Measurements from ENCODE around the gene FAM117A.

The FAM117A gene

GRCh38 chr17:49789243-49789578 is 25.3 kb upstream of the FAM117A start:
- DNase-seq (ENCODE audit: low spot score): no peak
- POLR2A ChIA-PET (ENCODE audit: low non-redundant PET): no interaction called here
- TF ChIP-seq, protein P1, sequence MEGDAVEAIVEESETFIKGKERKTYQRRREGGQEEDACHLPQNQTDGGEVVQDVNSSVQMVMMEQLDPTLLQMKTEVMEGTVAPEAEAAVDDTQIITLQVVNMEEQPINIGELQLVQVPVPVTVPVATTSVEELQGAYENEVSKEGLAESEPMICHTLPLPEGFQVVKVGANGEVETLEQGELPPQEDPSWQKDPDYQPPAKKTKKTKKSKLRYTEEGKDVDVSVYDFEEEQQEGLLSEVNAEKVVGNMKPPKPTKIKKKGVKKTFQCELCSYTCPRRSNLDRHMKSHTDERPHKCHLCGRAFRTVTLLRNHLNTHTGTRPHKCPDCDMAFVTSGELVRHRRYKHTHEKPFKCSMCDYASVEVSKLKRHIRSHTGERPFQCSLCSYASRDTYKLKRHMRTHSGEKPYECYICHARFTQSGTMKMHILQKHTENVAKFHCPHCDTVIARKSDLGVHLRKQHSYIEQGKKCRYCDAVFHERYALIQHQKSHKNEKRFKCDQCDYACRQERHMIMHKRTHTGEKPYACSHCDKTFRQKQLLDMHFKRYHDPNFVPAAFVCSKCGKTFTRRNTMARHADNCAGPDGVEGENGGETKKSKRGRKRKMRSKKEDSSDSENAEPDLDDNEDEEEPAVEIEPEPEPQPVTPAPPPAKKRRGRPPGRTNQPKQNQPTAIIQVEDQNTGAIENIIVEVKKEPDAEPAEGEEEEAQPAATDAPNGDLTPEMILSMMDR (conservative IDR thresholded peaks at IDR 0.05; ENCODE audit: low read depth): no peak
- CTCF ChIA-PET: interaction anchor here (0.9 to 1.4 kb wide), 3 partner anchors 9 to 219 kb away, joined by 3 to 5 read pairs (median 3); no protein-coding TSS in a partner anchor
- H3K27ac ChIP-seq: peak overlapping the region; percentile 96

DNA sequence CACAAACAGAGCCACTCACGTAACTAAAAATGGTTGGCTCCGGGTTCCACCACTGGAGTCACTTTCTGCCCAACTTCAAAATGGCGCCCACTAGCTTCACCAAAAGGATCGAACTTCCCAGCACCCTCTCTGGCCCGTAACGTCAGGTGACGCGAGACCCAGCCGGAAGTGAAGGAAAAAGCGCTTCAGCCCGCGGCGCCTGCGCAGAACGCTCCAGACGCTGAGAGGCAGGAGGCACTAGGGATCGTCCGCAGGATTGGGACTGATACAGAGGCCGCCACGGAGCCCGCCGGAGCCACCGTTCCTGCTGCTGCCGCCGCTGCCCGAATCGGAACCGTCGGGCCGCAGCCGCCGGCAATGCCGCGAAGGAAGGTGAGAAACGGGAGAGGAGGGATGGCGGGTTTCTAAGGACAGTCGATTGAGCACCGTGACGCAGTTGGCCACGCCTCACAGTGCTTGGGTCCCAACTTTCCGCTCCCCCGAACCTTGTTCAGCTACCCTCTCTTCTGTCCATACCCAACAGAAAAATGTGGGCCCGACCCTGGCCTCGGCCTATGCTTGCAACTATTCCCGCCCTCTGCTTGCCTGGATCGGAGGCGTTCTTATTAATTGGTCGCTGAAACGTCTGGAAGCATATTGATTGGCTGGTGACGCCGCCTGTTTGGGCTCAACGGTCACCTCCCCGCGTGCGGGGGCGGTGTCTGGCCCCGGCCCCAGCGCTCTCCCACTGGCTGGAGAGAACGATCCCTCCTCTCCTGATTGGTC is 24.7 kb upstream of the FAM117A start, which contains the start of gene KAT7:
Gene KAT7 (plus strand): TSS at position 204 of the 765 bp plus-strand sequence. CDS start 154 bp downstream, at position 358.
- CTCF ChIA-PET: interaction anchor here (0.6 to 1.4 kb wide), 5 partner anchors 10 to 1805 kb away, joined by 3 to 5 read pairs (median 3); partner anchors contain the start of gene NXPH3
- peak; percentile 98 for DNase-seq (ENCODE audit: low spot score)
- TF ChIP-seq, protein P1 (conservative IDR thresholded peaks at IDR 0.05; ENCODE audit: low read depth): no peak
- POLR2A ChIA-PET (ENCODE audit: low non-redundant PET): interaction anchor here (1.2 kb wide), 1 partner anchor 25 kb away, joined by 3 read pairs; the partner anchor contains the start of gene FAM117A
- H3K27ac ChIP-seq: peak within 1 kb of the TSS; percentile 96

GRCh38 chr17:49787884-49788477 is 24.1 kb upstream of the FAM117A start:
- CTCF ChIA-PET: interaction anchor here (0.6 to 1.4 kb wide), 5 partner anchors 10 to 1805 kb away, joined by 3 to 5 read pairs (median 3); partner anchors contain the start of gene NXPH3

DNA sequence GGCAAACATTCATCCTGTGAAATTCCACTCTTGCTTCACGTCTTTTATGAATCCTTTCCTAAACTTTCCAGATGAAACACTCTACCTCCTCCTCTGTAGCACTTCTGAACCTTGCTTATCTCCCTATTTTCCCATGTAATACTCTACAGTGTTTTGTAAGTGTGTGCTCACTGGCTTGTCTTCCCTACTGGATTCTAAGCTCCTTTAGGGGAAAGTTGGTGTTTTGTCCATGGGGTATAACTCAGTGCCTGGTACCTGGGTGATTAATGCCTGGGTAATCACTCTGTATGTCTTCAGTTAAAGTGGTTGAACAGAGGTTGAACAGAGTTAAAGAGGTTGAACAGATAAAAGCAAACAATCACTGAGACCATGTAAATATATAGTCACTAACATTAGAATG is 20.7 kb upstream of the FAM117A start:
- DNase-seq (ENCODE audit: low spot score): no peak
- no peak overlapping the region for H3K27ac ChIP-seq
- ChIA-PET POLR2A (ENCODE audit: low non-redundant PET) (no interaction called here), CTCF (interaction anchor here (2.1 kb wide), 1 partner anchor 76 kb away, joined by 6 read pairs; the partner anchor contains the start of gene SLC35B1)
- TF ChIP-seq, protein P1 (conservative IDR thresholded peaks at IDR 0.05; ENCODE audit: low read depth): no peak

More at GRCh38 chr17:49787884-49788477, 24.1 kb upstream of the FAM117A start:
- TF ChIP-seq, protein P1 (conservative IDR thresholded peaks at IDR 0.05; ENCODE audit: low read depth): no peak
- POLR2A ChIA-PET (ENCODE audit: low non-redundant PET): interaction anchor here (1.2 kb wide), 1 partner anchor 24 kb away, joined by 3 read pairs; the partner anchor contains the start of gene FAM117A
- no peak for DNase-seq (ENCODE audit: low spot score)
- H3K27ac ChIP-seq: peak overlapping the region; percentile 96

GRCh38 chr17:49783791-49784190 is 19.9 kb upstream of the FAM117A start:
- POLR2A ChIA-PET (ENCODE audit: low non-redundant PET): interaction anchor here (0.7 kb wide), 1 partner anchor 736 kb away, joined by 5 read pairs; no protein-coding TSS in a partner anchor
- CTCF ChIA-PET: interaction anchor here (2.1 kb wide), 1 partner anchor 76 kb away, joined by 6 read pairs; the partner anchor contains the start of gene SLC35B1
- H3K27ac ChIP-seq: no peak overlapping the region
- no peak for DNase-seq (ENCODE audit: low spot score)
- TF ChIP-seq, protein P1 (conservative IDR thresholded peaks at IDR 0.05; ENCODE audit: low read depth): no peak

DNA sequence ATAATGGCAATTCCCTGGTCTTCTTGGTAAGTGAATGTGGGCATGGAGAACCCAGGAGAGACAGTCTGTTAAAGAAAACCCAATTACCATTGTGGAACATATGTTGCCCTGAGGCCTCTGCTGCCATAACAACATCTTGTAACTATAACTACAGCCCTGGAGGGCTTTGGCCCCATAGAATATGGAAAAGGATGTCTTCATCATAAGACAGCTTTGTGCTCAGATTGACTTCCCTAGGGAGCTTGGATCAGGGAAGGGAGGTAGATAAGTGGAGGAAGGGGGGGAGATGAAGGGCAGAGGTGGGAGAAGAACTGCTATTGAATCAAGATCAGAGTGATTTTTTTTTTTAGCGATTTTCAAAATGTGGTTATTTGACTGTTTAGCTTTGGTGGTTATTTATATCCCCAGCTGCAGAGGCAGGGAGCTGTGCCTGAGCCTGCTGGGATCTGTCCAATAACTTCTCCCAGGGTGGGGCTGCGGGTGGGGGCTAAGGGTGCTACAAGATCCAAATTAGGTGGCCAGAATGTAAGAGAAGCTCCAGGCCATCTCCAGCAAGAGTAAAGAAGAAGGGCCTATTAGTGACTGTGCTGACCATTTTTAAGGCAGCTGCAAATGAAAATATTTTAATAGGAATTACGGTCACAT is 19.3 kb upstream of the FAM117A start:
- POLR2A ChIA-PET (ENCODE audit: low non-redundant PET): interaction anchor here (0.7 kb wide), 1 partner anchor 736 kb away, joined by 5 read pairs; no protein-coding TSS in a partner anchor
- no peak for DNase-seq (ENCODE audit: low spot score)
- TF ChIP-seq, protein P1 (conservative IDR thresholded peaks at IDR 0.05; ENCODE audit: low read depth): no peak
- CTCF ChIA-PET: interaction anchor here (0.7 to 2.1 kb wide), 2 partner anchors 10 to 75 kb away, joined by 5 to 6 read pairs; partner anchors contain the start of gene SLC35B1
- no peak overlapping the region for H3K27ac ChIP-seq

Data from RWPE1 (cell line).